ENCODE results near the gene LRRC51. TPM values are rescaled to one million over a fixed set of nuclear protein-coding genes. Genes with fewer than 3 reads are reported as not detected.

The LRRC51 gene
- total and polyA plus RNA-seq, 2 of the 8 experiments (the other 6 are each of a cell fraction or from before 2014, with no cell fraction given), result 7.7 to 7.9 TPM

- no peak for TF ChIP-seq CHD7 (IDR thresholded peaks at IDR 0.05; ENCODE audit: insufficient replicate concordance, low read length)
- TF ChIP-seq RBBP5 (IDR thresholded peaks at IDR 0.05; ENCODE audit: borderline replicate concordance, low read depth, low read length), result no peak
Measured at GRCh38 chr11:72102162-72102561, 21.5 kb downstream of the LRRC51 start (continued).
